Endothelial cell of umbilical vein (primary cell): ENCODE measurements around the gene CYB5D1. TPM values are rescaled to one million over a fixed set of nuclear protein-coding genes. Genes with fewer than 3 reads are reported as not detected.

Source experiments
- BruUV-seq: library from RNA; stranded (reverse); fragments of 400-500 nt; replicated peaks from 2 replicates; lab custom pipeline; 2021; lab: Mats Ljungman, UMichigan
- CTCF ChIA-PET: fragments of 300-600, 350-600 bp; sonication (Branson Sonifier 250); formaldehyde crosslinking; loops from one replicate; lab custom pipeline; 2021; ENCODE audit warnings: antibody characterized with exemption, inconsistent platforms; lab: Charles Lee
- POLR2A ChIA-PET: fragments of 300-600, 350-600 bp; sonication (Branson Sonifier 250); formaldehyde crosslinking; loops from one replicate; lab custom pipeline; 2021; ENCODE audit warnings: antibody characterized with exemption, inconsistent platforms; lab: Charles Lee
- DNase-seq: peaks from one replicate; pipeline ENCODE4 v3.0.0-alpha.2; 2011; ENCODE audit warnings: low read depth, low spot score
- FAIRE-seq: peaks from 2 replicates; lab custom pipeline; 2011; peaks lifted over from hg19 to GRCh38; lab: Jason Lieb, UNC
- H2AFZ ChIP-seq: 2 replicates; pipeline ENCODE4 v1.6.0; 2012; ENCODE audit warnings: low read depth, low read length, control low read depth, inconsistent platforms
- H3K27ac ChIP-seq: 2 replicates; pipeline ENCODE4 v1.5.1; 2011; ENCODE audit warnings: low read depth, mild to moderate bottlenecking, control low read depth, low read length, moderate library complexity; ENCODE audit not compliant: insufficient read depth
- H3K27me3 ChIP-seq, 2 experiments: 2 replicates each; pipeline versions ENCODE4 v1.6.0 to v1.6.1; 2011; ENCODE audit warnings: low read length in 2 of 2, mixed read lengths in 1 of 2; ENCODE audit not compliant: control insufficient read depth in 2 of 2, insufficient read depth in 2 of 2
- H3K36me3 ChIP-seq, 2 experiments: 2 replicates in 1 of 2; 3 replicates in 1 of 2; pipeline ENCODE4 v1.5.1; 2011; ENCODE audit warnings: low read length in 2 of 2, mild to moderate bottlenecking in 1 of 2, moderate library complexity in 1 of 2; ENCODE audit not compliant: control insufficient read depth in 2 of 2, insufficient read depth in 2 of 2; ENCODE audit errors: extremely low read depth in 1 of 2
- H3K4me1 ChIP-seq: 3 replicates; pipeline ENCODE4 v1.5.1; 2011; ENCODE audit warnings: mild to moderate bottlenecking, low read length; ENCODE audit not compliant: control insufficient read depth, insufficient read depth; ENCODE audit errors: extremely low read depth
- H3K4me2 ChIP-seq: 2 replicates; pipeline ENCODE4 v1.6.1; 2011; ENCODE audit warnings: low read length, control low read depth, mixed read lengths; ENCODE audit not compliant: insufficient read depth
- H3K4me3 ChIP-seq, 3 experiments: fragments of 200-600 bp in 1 of 3; sonication (generic), shearing (Covaris generic) in 1 of 3; replicated peaks in 1 of 3; 2 replicates each; pipeline ENCODE4 v1.5.1; 2011 to 2016; ENCODE audit warnings: control low read depth in 3 of 3, low read length in 3 of 3, mild to moderate bottlenecking in 2 of 3, inconsistent platforms in 1 of 3, low read depth in 1 of 3, moderate library complexity in 1 of 3; ENCODE audit not compliant: insufficient read depth in 1 of 3
- H3K79me2 ChIP-seq: 2 replicates; pipeline ENCODE4 v1.6.0; 2012; ENCODE audit warnings: low read length, inconsistent platforms; ENCODE audit not compliant: control insufficient read depth, insufficient read depth
- H3K9ac ChIP-seq: replicated peaks from 2 replicates; pipeline ENCODE3; 2011; ENCODE audit warnings: low read length, control low read depth; ENCODE audit not compliant: insufficient read depth; ENCODE audit errors: extremely low read depth
- H3K9me1 ChIP-seq: replicated peaks from 3 replicates; pipeline ENCODE4 v1.6.0; 2011; ENCODE audit warnings: mild to moderate bottlenecking, low read length; ENCODE audit not compliant: control insufficient read depth, insufficient read depth; ENCODE audit errors: extremely low read depth
- H3K9me3 ChIP-seq: replicated peaks from 2 replicates; pipeline ENCODE4 v1.5.1; 2012; ENCODE audit warnings: low read length, inconsistent platforms; ENCODE audit not compliant: control insufficient read depth, insufficient read depth
- H4K20me1 ChIP-seq: replicated peaks from 2 replicates; pipeline ENCODE3; 2011; ENCODE audit warnings: mild to moderate bottlenecking, low read length; ENCODE audit not compliant: control insufficient read depth, insufficient read depth; ENCODE audit errors: extremely low read depth
- EZH2 ChIP-seq: IDR thresholded peaks from 2 replicates; pipeline ENCODE4 v1.6.1; 2012; ENCODE audit warnings: borderline replicate concordance, low read depth, mild to moderate bottlenecking, moderate library complexity, low read length, inconsistent platforms; ENCODE audit not compliant: severe bottlenecking
- FOS ChIP-seq: IDR thresholded peaks from 2 replicates; pipeline ENCODE4 v1.6.1; 2011; ENCODE audit warnings: mild to moderate bottlenecking, low read length, moderate library complexity, borderline replicate concordance; ENCODE audit not compliant: insufficient read depth
- GATA2 ChIP-seq: IDR thresholded peaks from 2 replicates; pipeline ENCODE4 v1.7.0; 2011; ENCODE audit warnings: low read depth, mild to moderate bottlenecking, moderate library complexity, mixed read lengths, low read length; ENCODE audit not compliant: insufficient read length, insufficient read depth
- JUN ChIP-seq: IDR thresholded peaks from 2 replicates; pipeline ENCODE4 v1.6.1; 2011; ENCODE audit warnings: borderline replicate concordance, low read depth; ENCODE audit not compliant: insufficient read length, insufficient read depth
- MYC ChIP-seq: IDR thresholded peaks from one replicate; pipeline ENCODE4 v1.6.1; 2011; ENCODE audit warnings: mild to moderate bottlenecking, low read depth, low read length
- POLR2A ChIP-seq: IDR thresholded peaks from 2 replicates; pipeline ENCODE4 v1.6.1; 2012; ENCODE audit warnings: low read depth, mild to moderate bottlenecking, control low read depth, low read length
- POLR2AphosphoS5 ChIP-seq: IDR thresholded peaks from 2 replicates; pipeline ENCODE4 v1.6.1; 2012; ENCODE audit warnings: low read depth, mild to moderate bottlenecking, control low read depth, low read length, moderate library complexity; ENCODE audit not compliant: insufficient read depth
- dilution Hi-C: fragments of 300-500 bp; cut with MboI; formaldehyde crosslinking; loops from one replicate; pipeline ENCODE4 v1.15.0; 2019; ENCODE audit warnings: low sequenced_read_pairs; ENCODE audit not compliant: extremely low pct_ligation_motif_present
- intact Hi-C: fragments of 100-400 bp; cut with micrococcal nuclease; formaldehyde crosslinking; loops from one replicate; pipeline ENCODE4 v1.10.0; 2022
- polyA plus RNA-seq, 4 experiments: library from polyadenylated mRNA; depleted of rRNA in 3 of 4; stranded (reverse) in 3 of 4; unstranded in 1 of 4; fragments of >200 nt; gene quantifications; 2 replicates each; pipeline versions ENCODE4 v1.2.1 to v1.2.3, GENCODE V29; 2011 to 2012; ENCODE audit warnings: missing spikeins in 1 of 4
- total RNA-seq: library from RNA; stranded (reverse); gene quantifications from 2 replicates; pipeline ENCODE4 v1.2.3, GENCODE V29; 2021
- TF ChIP-seq, protein P1 (sequence below): IDR thresholded peaks from 2 replicates; pipeline ENCODE4 v1.6.1; 2011; ENCODE audit not compliant: insufficient read depth, insufficient read length
- TF ChIP-seq, protein P2 (sequence below), 2 donors: IDR thresholded peaks; 1 replicate in 1 of 2; 2 replicates in 1 of 2; pipeline ENCODE4 v1.5.1; 2011; ENCODE audit warnings: low read length in 2 of 2, mild to moderate bottlenecking in 2 of 2, moderate library complexity in 2 of 2, control low read depth in 1 of 2, inconsistent platforms in 1 of 2, low read depth in 1 of 2; ENCODE audit not compliant: insufficient read depth in 1 of 2; ENCODE audit errors: extremely low read depth in 1 of 2

Gene CYB5D1
- total and polyA plus RNA-seq, 2 donors (not counting 3 experiments of a cell fraction or from before 2014, with no cell fraction given) = 9.4 to 18.1 TPM

DNA sequence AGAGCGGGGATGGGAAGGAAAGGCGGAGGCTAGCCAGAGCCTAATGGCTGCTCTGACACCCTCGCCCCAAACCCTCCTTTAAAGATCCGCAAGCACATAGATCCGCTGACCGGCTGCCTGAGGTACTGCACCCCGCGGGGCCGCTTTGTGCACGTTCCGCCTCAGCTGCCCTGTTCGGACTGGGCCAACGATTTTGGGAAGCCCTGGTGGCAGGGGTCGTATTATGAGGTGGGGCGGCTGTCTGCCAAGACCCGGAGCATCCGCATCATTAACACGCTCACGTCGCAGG, 663 bp downstream of the CYB5D1 start:
- Histone ChIP-seq H3K9me3 (no peaks in the 10 kb centered on the region), H3K27ac (peak overlapping the region; percentile 96), H3K79me2 (peaks cover 2% of the 10 kb centered on the region), H3K9ac (peak overlapping the region; percentile 96), H3K27me3 (no peaks in the 10 kb centered on the region), H4K20me1 (peaks cover 2% of the 10 kb centered on the region), H3K4me3 (peak overlapping the region; percentile 53 to 78 (median 54)), H2AFZ (peak overlapping the region; percentile 60), H3K9me1 (no peaks in the 10 kb centered on the region), H3K4me2 (peak overlapping the region; percentile 92), H3K4me1 (peaks cover 35% of the 10 kb centered on the region), H3K36me3 (no peaks in the 10 kb centered on the region)
- dilution Hi-C loops (no loop called here), intact Hi-C loops (loop anchor here (5.0 to 10.0 kb wide), 2 partner anchors 621 to 834 kb away; partner anchors contain the start of genes BCL6B and PHF23)
- FAIRE-seq (no peak), DNase-seq (no peak)
- CTCF ChIA-PET = interaction anchor here (0.6 to 2.0 kb wide), 5 partner anchors 24 to 132 kb away, joined by 3 to 11 read pairs (median 3); partner anchors contain the start of gene KDM6B
- TF ChIP-seq, protein P1, sequence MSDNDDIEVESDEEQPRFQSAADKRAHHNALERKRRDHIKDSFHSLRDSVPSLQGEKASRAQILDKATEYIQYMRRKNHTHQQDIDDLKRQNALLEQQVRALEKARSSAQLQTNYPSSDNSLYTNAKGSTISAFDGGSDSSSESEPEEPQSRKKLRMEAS = no peak
- TF ChIP-seq GATA2 (no peak), JUN (no peak), MYC (no peak), FOS (no peak), POLR2A (peak; percentile 15), POLR2AphosphoS5 (no peak), EZH2 (no peak)
- TF ChIP-seq, protein P2, sequence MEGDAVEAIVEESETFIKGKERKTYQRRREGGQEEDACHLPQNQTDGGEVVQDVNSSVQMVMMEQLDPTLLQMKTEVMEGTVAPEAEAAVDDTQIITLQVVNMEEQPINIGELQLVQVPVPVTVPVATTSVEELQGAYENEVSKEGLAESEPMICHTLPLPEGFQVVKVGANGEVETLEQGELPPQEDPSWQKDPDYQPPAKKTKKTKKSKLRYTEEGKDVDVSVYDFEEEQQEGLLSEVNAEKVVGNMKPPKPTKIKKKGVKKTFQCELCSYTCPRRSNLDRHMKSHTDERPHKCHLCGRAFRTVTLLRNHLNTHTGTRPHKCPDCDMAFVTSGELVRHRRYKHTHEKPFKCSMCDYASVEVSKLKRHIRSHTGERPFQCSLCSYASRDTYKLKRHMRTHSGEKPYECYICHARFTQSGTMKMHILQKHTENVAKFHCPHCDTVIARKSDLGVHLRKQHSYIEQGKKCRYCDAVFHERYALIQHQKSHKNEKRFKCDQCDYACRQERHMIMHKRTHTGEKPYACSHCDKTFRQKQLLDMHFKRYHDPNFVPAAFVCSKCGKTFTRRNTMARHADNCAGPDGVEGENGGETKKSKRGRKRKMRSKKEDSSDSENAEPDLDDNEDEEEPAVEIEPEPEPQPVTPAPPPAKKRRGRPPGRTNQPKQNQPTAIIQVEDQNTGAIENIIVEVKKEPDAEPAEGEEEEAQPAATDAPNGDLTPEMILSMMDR (IDR thresholded peaks at IDR 0.05; ENCODE audit: extremely low read depth in 1 of 2, insufficient read depth in 1 of 2, low read depth in 1 of 2, low read length in 2 of 2) = peak; percentile 38 to 59
- POLR2A ChIA-PET = no interaction called here
- BruUV-seq = no TSS peak
